ENCODE results near the gene DPH3.

The DPH3 gene

GRCh38 chr3:16221990-16222389, 42.8 kb downstream of the DPH3 start:
- Histone ChIP-seq H3K36me3 (ENCODE audit: control insufficient read depth in 2 of 2, insufficient read depth in 2 of 2, low read length in 2 of 2) (no peaks in the 10 kb centered on the region), H3K27me3 (ENCODE audit: control insufficient read depth in 2 of 2, insufficient read depth in 2 of 2, low read length in 2 of 2) (no peaks in the 10 kb centered on the region), H3K9me3 (ENCODE audit: control insufficient read depth in 2 of 2, low read length in 2 of 2) (no peaks in the 10 kb centered on the region), H3K9ac (ENCODE audit: low read depth in 1 of 2, low read length in 2 of 2) (no peak overlapping the region), H3K4me1 (ENCODE audit: control insufficient read depth in 2 of 2, insufficient read depth in 2 of 2, low read length in 2 of 2) (no peaks in the 10 kb centered on the region), H3K27ac (ENCODE audit: low read depth in 2 of 2, low read length in 2 of 2) (no peak overlapping the region), H3K4me3 (ENCODE audit: low read length in 2 of 2) (no peak overlapping the region)

- Histone ChIP-seq H3K36me3 (ENCODE audit: control insufficient read depth in 2 of 2, insufficient read depth in 2 of 2, low read length in 2 of 2) (no peaks in the 10 kb centered on the region), H3K9me3 (ENCODE audit: control insufficient read depth in 2 of 2, low read length in 2 of 2) (no peaks in the 10 kb centered on the region), H3K27me3 (ENCODE audit: control insufficient read depth in 2 of 2, insufficient read depth in 2 of 2, low read length in 2 of 2) (no peaks in the 10 kb centered on the region), H3K4me1 (ENCODE audit: control insufficient read depth in 2 of 2, insufficient read depth in 2 of 2, low read length in 2 of 2) (no peaks in the 10 kb centered on the region), H3K4me3 (ENCODE audit: low read length in 2 of 2) (no peak overlapping the region), H3K9ac (ENCODE audit: low read depth in 1 of 2, low read length in 2 of 2) (no peak overlapping the region), H3K27ac (ENCODE audit: low read depth in 2 of 2, low read length in 2 of 2) (no peak overlapping the region)
These were observed 45.0 kb downstream of the DPH3 start for GRCh38 chr3:16219777-16220176.

GRCh38 chr3:16216373-16216935, 48.3 kb downstream of the DPH3 start:
- H3K4me3 ChIP-seq (ENCODE audit: low read length in 2 of 2): peak overlapping the region in 1 of 2 donors; percentile 3
- no peaks in the 10 kb centered on the region for H3K9me3 ChIP-seq (ENCODE audit: control insufficient read depth in 2 of 2, low read length in 2 of 2)
- no peak overlapping the region for H3K27ac ChIP-seq (ENCODE audit: low read depth in 2 of 2, low read length in 2 of 2)
- H3K4me1 ChIP-seq (ENCODE audit: control insufficient read depth in 2 of 2, insufficient read depth in 2 of 2, low read length in 2 of 2): no peaks in the 10 kb centered on the region
- H3K27me3 ChIP-seq (ENCODE audit: control insufficient read depth in 2 of 2, insufficient read depth in 2 of 2, low read length in 2 of 2): peaks cover 0 to 4% of the 10 kb centered on the region in 2 donors
- no peak overlapping the region for H3K9ac ChIP-seq (ENCODE audit: low read depth in 1 of 2, low read length in 2 of 2)
- H3K36me3 ChIP-seq (ENCODE audit: control insufficient read depth in 2 of 2, insufficient read depth in 2 of 2, low read length in 2 of 2): no peaks in the 10 kb centered on the region

- Histone ChIP-seq H3K36me3 (ENCODE audit: control insufficient read depth in 2 of 2, insufficient read depth in 2 of 2, low read length in 2 of 2) (no peaks in the 10 kb centered on the region), H3K27me3 (ENCODE audit: control insufficient read depth in 2 of 2, insufficient read depth in 2 of 2, low read length in 2 of 2) (peaks cover 0 to 4% of the 10 kb centered on the region in 2 donors), H3K27ac (ENCODE audit: low read depth in 2 of 2, low read length in 2 of 2) (no peak overlapping the region), H3K4me3 (ENCODE audit: low read length in 2 of 2) (no peak overlapping the region), H3K4me1 (ENCODE audit: control insufficient read depth in 2 of 2, insufficient read depth in 2 of 2, low read length in 2 of 2) (no peaks in the 10 kb centered on the region), H3K9me3 (ENCODE audit: control insufficient read depth in 2 of 2, low read length in 2 of 2) (no peaks in the 10 kb centered on the region), H3K9ac (ENCODE audit: low read depth in 1 of 2, low read length in 2 of 2) (no peak overlapping the region)
These were observed 50.4 kb downstream of the DPH3 start for GRCh38 chr3:16214366-16214765.

GRCh38 chr3:16211176-16211904, 53.4 kb downstream of the DPH3 start:
- Histone ChIP-seq H3K36me3 (ENCODE audit: control insufficient read depth in 2 of 2, insufficient read depth in 2 of 2, low read length in 2 of 2) (no peaks in the 10 kb centered on the region), H3K4me1 (ENCODE audit: control insufficient read depth in 2 of 2, insufficient read depth in 2 of 2, low read length in 2 of 2) (no peaks in the 10 kb centered on the region), H3K9ac (ENCODE audit: low read depth in 1 of 2, low read length in 2 of 2) (no peak overlapping the region), H3K27me3 (ENCODE audit: control insufficient read depth in 2 of 2, insufficient read depth in 2 of 2, low read length in 2 of 2) (peaks cover 0 to 4% of the 10 kb centered on the region in 2 donors), H3K27ac (ENCODE audit: low read depth in 2 of 2, low read length in 2 of 2) (no peak overlapping the region), H3K9me3 (ENCODE audit: control insufficient read depth in 2 of 2, low read length in 2 of 2) (no peaks in the 10 kb centered on the region), H3K4me3 (ENCODE audit: low read length in 2 of 2) (no peak overlapping the region)

All from mucosa of rectum (tissue), 2 donors.